A673 (cell line): ENCODE data around the gene ARHGEF19. TPM values are rescaled to one million over a fixed set of nuclear protein-coding genes. Genes with fewer than 3 reads are reported as not detected.
A peak's percentile ranks its signal among the peaks of the same experiment; 100 is the strongest.

Experiments
- BruUV-seq: library from RNA; stranded (reverse); fragments of 400-500 nt; replicated peaks from 2 replicates; lab custom pipeline; 2021; lab: Mats Ljungman, UMichigan
- CTCF ChIA-PET: fragments of 300-600 bp; sonication (Branson Sonifier 250); formaldehyde crosslinking; loops from one replicate; lab custom pipeline; 2022; ENCODE audit warnings: antibody characterized with exemption; lab: Charles Lee
- POLR2A ChIA-PET: fragments of 300-600 bp; sonication (Branson Sonifier 250); formaldehyde crosslinking; loops from one replicate; lab custom pipeline; 2022; ENCODE audit warnings: antibody characterized with exemption; ENCODE audit not compliant: low non-redundant PET; lab: Charles Lee
- DNase-seq: peaks from one replicate; pipeline ENCODE4 v3.0.0-alpha.2; 2015; ENCODE audit warnings: low spot score
- H3K27ac ChIP-seq: fragments of 200-600 bp; sonication (generic); 2 replicates; pipeline ENCODE4 v1.5.1; 2016; ENCODE audit warnings: mixed run types, low read depth, mild to moderate bottlenecking, mixed read lengths, antibody characterized with exemption, low read length; ENCODE audit not compliant: poor library complexity, severe bottlenecking
- H3K27me3 ChIP-seq: fragments of 200-600 bp; sonication (generic); replicated peaks from 2 replicates; pipeline ENCODE4 v1.6.1; 2017; ENCODE audit warnings: mixed run types, low read depth, mild to moderate bottlenecking, mixed read lengths, antibody characterized with exemption, low read length; ENCODE audit not compliant: insufficient read depth, poor library complexity
- H3K36me3 ChIP-seq: fragments of 200-600 bp; sonication (generic); 2 replicates; pipeline ENCODE4 v1.6.1; 2016; ENCODE audit warnings: mixed run types, mild to moderate bottlenecking, mixed read lengths, antibody characterized with exemption, low read length; ENCODE audit not compliant: insufficient read depth, poor library complexity, severe bottlenecking
- H3K4me1 ChIP-seq: fragments of 200-600 bp; sonication (generic); 2 replicates; pipeline ENCODE4 v1.6.1; 2017; ENCODE audit warnings: mixed run types, mild to moderate bottlenecking, mixed read lengths, antibody characterized with exemption, low read length; ENCODE audit not compliant: insufficient read depth, poor library complexity, severe bottlenecking
- H3K4me3 ChIP-seq: fragments of 200-600 bp; sonication (generic); 2 replicates; pipeline ENCODE4 v1.5.1; 2016; ENCODE audit warnings: low read depth, mixed run types, mild to moderate bottlenecking, mixed read lengths, low read length; ENCODE audit not compliant: poor library complexity, severe bottlenecking
- H3K9me3 ChIP-seq: fragments of 200-600 bp; sonication (generic); 2 replicates; pipeline ENCODE4 v1.6.1; 2016; ENCODE audit warnings: mixed run types, low read depth, mild to moderate bottlenecking, mixed read lengths, antibody characterized with exemption, low read length; ENCODE audit not compliant: poor library complexity, severe bottlenecking
- EZH2 ChIP-seq: fragments of 200-600 bp; sonication (generic); IDR thresholded peaks from 2 replicates; pipeline ENCODE4 v1.6.1; 2017; ENCODE audit warnings: borderline replicate concordance, low read depth, mild to moderate bottlenecking, mixed read lengths, antibody characterized with exemption, low read length; ENCODE audit not compliant: poor library complexity, severe bottlenecking
- intact Hi-C: fragments of 100-400 bp; cut with micrococcal nuclease; formaldehyde crosslinking; loops from one replicate; pipeline ENCODE4 v1.10.0; 2022; ENCODE audit not compliant: unreplicated experiment
- total RNA-seq: library from RNA; stranded (reverse); gene quantifications from 2 replicates; pipeline ENCODE4 v1.2.3, GENCODE V29; 2021
- TF ChIP-seq, protein P1 (sequence below): fragments of 300-800, 200-600 bp; sonication (generic); conservative IDR thresholded peaks from 2 replicates; pipeline ENCODE4 v1.5.1; 2017; ENCODE audit warnings: low read depth, mild to moderate bottlenecking, antibody characterized with exemption, low read length, moderate library complexity, mixed read lengths

The ARHGEF19 gene
- total RNA-seq, 1 experiment from 2014 or later, result 5.2 TPM

DNA sequence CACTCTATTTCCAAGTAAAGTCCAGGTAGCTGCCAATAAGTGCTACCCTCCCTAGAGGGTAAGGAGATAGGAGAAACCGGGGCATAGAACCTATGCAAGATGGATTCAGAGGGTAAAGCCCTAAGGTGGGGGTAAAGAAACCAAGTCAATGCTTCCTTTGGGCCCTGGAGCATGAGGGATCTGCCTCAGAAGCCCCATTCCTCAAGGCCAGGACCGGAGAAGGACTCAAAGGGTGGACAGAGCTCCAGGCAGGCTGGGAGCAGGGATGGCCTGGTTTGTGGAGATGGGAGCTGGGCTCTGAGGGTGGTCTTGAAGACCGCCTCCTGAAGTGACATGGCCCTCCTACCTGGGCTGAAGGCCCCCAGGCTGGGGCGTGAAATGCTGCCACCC lies 60.5 kb downstream of the ARHGEF19 start:
- Histone ChIP-seq H3K27me3 (no peaks in the 10 kb centered on the region), H3K27ac (peak overlapping the region; percentile 95), H3K4me1 (peaks cover 53% of the 10 kb centered on the region), H3K4me3 (no peak overlapping the region), H3K36me3 (peaks cover 38% of the 10 kb centered on the region), H3K9me3 (no peaks in the 10 kb centered on the region)
- CTCF ChIA-PET, result no interaction called here
- no peak for TF ChIP-seq EZH2
- TF ChIP-seq, protein P1, sequence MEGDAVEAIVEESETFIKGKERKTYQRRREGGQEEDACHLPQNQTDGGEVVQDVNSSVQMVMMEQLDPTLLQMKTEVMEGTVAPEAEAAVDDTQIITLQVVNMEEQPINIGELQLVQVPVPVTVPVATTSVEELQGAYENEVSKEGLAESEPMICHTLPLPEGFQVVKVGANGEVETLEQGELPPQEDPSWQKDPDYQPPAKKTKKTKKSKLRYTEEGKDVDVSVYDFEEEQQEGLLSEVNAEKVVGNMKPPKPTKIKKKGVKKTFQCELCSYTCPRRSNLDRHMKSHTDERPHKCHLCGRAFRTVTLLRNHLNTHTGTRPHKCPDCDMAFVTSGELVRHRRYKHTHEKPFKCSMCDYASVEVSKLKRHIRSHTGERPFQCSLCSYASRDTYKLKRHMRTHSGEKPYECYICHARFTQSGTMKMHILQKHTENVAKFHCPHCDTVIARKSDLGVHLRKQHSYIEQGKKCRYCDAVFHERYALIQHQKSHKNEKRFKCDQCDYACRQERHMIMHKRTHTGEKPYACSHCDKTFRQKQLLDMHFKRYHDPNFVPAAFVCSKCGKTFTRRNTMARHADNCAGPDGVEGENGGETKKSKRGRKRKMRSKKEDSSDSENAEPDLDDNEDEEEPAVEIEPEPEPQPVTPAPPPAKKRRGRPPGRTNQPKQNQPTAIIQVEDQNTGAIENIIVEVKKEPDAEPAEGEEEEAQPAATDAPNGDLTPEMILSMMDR, result no peak
- no peak for DNase-seq
- POLR2A ChIA-PET, result no interaction called here
- intact Hi-C loops, result no loop called here
- no TSS peak for BruUV-seq

DNA sequence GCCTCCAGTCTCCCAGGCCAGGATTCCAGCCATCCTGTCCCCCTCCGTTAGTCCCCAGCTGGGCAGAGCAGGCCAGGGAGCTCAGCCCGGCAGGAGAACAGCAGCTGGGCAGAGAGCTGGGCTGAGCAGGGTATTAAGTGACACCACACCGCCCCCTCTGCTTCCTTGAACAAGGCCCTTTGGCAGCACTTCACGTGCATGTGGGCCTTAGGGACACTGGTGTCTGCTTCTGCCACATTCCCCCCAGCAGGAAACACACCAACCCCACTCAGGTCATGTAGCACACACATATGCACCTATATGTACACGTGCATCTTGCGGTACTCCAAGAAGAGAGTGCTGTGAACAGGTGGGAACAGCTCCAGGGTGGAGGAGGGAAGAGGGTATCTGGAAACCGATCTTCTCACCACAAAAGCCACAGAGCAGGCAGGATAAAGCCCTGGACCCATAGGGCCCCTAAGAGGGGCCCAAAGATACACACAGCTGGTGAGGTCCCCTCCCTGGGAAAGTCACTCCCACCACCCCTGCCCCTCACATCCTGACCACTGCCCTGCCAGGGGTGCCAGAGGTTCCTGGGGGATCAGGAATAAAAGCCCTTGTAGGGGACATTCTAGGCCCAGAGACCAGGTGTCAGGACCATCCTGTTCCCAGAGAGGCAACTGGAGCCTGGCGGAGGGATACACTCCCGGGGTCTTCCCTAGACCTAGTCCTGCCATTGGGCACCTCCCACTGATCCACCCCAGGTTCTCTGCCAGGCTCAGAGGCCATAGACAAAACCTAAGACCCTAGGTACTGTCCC lies 61.1 kb downstream of the ARHGEF19 start:
- H3K4me3 ChIP-seq, result no peak overlapping the region
- H3K36me3 ChIP-seq, result peaks cover 39% of the 10 kb centered on the region
- CTCF ChIA-PET, result no interaction called here
- H3K27ac ChIP-seq, result peak overlapping the region; percentile 95
- POLR2A ChIA-PET, result no interaction called here
- BruUV-seq, result no TSS peak
- TF ChIP-seq EZH2, result no peak
- TF ChIP-seq, protein P1, result 0 out of 2 replicates have a peak, but pooled peaks have one; percentile 27
- no peaks in the 10 kb centered on the region for H3K9me3 ChIP-seq
- H3K27me3 ChIP-seq, result no peaks in the 10 kb centered on the region
- intact Hi-C loops, result no loop called here
- H3K4me1 ChIP-seq, result peaks cover 53% of the 10 kb centered on the region
- DNase-seq, result peak; percentile 50

GRCh38 chr1:16150508-16150907 lies 61.9 kb downstream of the ARHGEF19 start:
- no TSS peak for BruUV-seq
- no peaks in the 10 kb centered on the region for H3K9me3 ChIP-seq

More at GRCh38 chr1:16150508-16150907, 61.9 kb downstream of the ARHGEF19 start:
- no peak for TF ChIP-seq EZH2
- TF ChIP-seq, protein P1, result no peak
- Histone ChIP-seq H3K4me1 (peaks cover 56% of the 10 kb centered on the region), H3K27ac (peak overlapping the region; percentile 95), H3K27me3 (no peaks in the 10 kb centered on the region), H3K36me3 (peaks cover 42% of the 10 kb centered on the region), H3K4me3 (no peak overlapping the region)
- no peak for DNase-seq
- POLR2A ChIA-PET, result no interaction called here
- CTCF ChIA-PET, result no interaction called here
- intact Hi-C loops, result no loop called here
